ENCODE measurements around the gene TTLL7. TPM values are rescaled to one million over a fixed set of nuclear protein-coding genes. Genes with fewer than 3 reads are reported as not detected.
"Not testable (repeated sequence)": the region's sequence is repeated elsewhere in the genome, so short reads cannot be mapped to it uniquely, and the experiment has no call there.

Gene TTLL7
- total RNA-seq, 3 donors from 2014 or later = 6.7 to 15.1 (median 10.8) TPM

DNA sequence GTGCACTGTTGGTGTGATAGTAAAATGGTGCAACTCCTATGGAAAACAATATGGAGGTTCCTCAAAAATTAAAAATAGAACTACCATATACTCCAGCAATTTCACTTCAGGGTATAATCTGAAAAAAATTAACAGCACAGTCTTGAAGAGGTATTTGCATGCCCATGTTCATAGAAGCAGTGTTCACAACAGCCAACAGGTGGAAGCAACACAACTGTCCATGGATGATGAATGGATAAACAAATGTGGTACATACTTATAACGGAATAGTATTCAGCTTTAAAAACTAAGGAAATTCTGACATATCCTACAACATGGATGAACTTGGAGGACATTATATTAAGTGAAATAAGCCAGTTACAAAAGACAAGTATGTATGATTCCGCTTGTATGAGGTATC lies 8.2 kb downstream of the TTLL7 start:
- intact Hi-C loops (cut with DNase I; ENCODE audit: low total_unique reads) = no loop called here
- H3K36me3 ChIP-seq = no peaks in the 10 kb centered on the region
- H3K9me3 ChIP-seq = peaks cover 4 to 16% of the 10 kb centered on the region in 2 donors
- H3K4me3 ChIP-seq = no peak overlapping the region
- H3K27me3 ChIP-seq = no peaks in the 10 kb centered on the region
- no peak for DNase-seq (ENCODE audit: low spot score in 2 of 2)
- no peaks in the 10 kb centered on the region for H3K4me1 ChIP-seq
- H3K27ac ChIP-seq = no peak overlapping the region
- TF ChIP-seq POLR2A (IDR thresholded peaks at IDR 0.05) = no peak
- TF ChIP-seq, protein P1, sequence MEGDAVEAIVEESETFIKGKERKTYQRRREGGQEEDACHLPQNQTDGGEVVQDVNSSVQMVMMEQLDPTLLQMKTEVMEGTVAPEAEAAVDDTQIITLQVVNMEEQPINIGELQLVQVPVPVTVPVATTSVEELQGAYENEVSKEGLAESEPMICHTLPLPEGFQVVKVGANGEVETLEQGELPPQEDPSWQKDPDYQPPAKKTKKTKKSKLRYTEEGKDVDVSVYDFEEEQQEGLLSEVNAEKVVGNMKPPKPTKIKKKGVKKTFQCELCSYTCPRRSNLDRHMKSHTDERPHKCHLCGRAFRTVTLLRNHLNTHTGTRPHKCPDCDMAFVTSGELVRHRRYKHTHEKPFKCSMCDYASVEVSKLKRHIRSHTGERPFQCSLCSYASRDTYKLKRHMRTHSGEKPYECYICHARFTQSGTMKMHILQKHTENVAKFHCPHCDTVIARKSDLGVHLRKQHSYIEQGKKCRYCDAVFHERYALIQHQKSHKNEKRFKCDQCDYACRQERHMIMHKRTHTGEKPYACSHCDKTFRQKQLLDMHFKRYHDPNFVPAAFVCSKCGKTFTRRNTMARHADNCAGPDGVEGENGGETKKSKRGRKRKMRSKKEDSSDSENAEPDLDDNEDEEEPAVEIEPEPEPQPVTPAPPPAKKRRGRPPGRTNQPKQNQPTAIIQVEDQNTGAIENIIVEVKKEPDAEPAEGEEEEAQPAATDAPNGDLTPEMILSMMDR (IDR thresholded peaks at IDR 0.05) = no peak
- no peak for TF ChIP-seq POLR2AphosphoS5 (IDR thresholded peaks at IDR 0.05)

- intact Hi-C loops (cut with DNase I; ENCODE audit: low total_unique reads) = no loop called here
Observed at GRCh38 chr1:83985048-83985447, 13.9 kb downstream of the TTLL7 start.

GRCh38 chr1:83983918-83984317 lies 15.0 kb downstream of the TTLL7 start:
- intact Hi-C loops (cut with DNase I; ENCODE audit: low total_unique reads); H3K27ac ChIP-seq; H3K36me3 ChIP-seq: not testable (repeated sequence)

More at GRCh38 chr1:83985048-83985447, 13.9 kb downstream of the TTLL7 start:
- peaks cover 4 to 26% of the 10 kb centered on the region in 2 donors for H3K9me3 ChIP-seq
- no peak for TF ChIP-seq POLR2A (IDR thresholded peaks at IDR 0.05)
- TF ChIP-seq POLR2AphosphoS5 (IDR thresholded peaks at IDR 0.05) = no peak
- TF ChIP-seq, protein P1 (IDR thresholded peaks at IDR 0.05) = no peak
- H3K36me3 ChIP-seq = no peaks in the 10 kb centered on the region
- no peaks in the 10 kb centered on the region for H3K27me3 ChIP-seq
- H3K4me3 ChIP-seq = no peak overlapping the region
- no peak for DNase-seq (ENCODE audit: low spot score in 2 of 2)
- H3K4me1 ChIP-seq = no peaks in the 10 kb centered on the region
- H3K27ac ChIP-seq = no peak overlapping the region

DNA sequence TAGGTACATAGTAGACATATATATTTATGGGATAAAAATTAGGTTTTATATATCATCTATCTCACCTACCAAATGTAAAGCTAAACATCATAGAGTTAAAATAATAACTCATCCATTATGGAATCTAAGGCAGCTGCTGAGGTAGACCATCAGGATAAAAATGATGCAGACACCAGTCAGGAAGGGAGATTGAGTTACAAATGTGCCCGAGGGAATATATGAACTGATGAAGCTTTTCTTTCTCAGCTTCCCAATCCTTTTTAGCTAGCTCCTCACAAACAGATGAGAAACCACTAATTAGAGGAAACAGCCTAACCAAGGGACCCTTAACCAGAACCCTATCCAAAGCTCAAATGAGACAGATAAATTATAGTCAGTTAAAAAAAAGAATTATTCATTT lies 20.9 kb downstream of the TTLL7 start:
- Histone ChIP-seq H3K9me3 (peaks cover 0 to 2% of the 10 kb centered on the region in 2 donors), H3K4me3 (no peak overlapping the region), H3K36me3 (no peaks in the 10 kb centered on the region), H3K27me3 (no peaks in the 10 kb centered on the region), H3K4me1 (no peaks in the 10 kb centered on the region), H3K27ac (no peak overlapping the region)
- TF ChIP-seq POLR2AphosphoS5 (IDR thresholded peaks at IDR 0.05) = no peak
- TF ChIP-seq, protein P1 (IDR thresholded peaks at IDR 0.05) = no peak
- intact Hi-C loops (cut with DNase I; ENCODE audit: low total_unique reads) = no loop called here
- DNase-seq (ENCODE audit: low spot score in 2 of 2) = no peak

More at GRCh38 chr1:83983918-83984317, 15.0 kb downstream of the TTLL7 start:
- H3K27me3 ChIP-seq; H3K4me3 ChIP-seq; DNase-seq (ENCODE audit: low spot score in 2 of 2); H3K4me1 ChIP-seq: not testable (repeated sequence)
- peaks cover 4 to 26% of the 10 kb centered on the region in 2 donors for H3K9me3 ChIP-seq

DNA sequence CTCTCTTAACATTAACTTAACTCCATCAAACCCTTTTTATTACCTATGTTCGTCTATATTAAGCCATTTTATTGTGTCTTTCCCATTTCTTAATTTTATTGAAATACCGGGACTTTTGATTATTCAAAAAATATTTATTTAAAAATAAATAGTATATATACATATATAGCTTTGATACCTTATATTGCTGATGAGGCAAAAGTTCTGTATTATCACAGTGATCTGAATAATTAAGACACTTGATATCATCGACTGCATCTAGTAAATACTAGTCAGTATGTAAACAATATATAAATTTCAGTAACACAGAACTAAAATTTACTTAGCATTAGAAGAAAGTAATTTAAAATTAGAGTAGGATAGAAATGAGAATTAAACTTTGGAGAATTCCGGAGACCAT lies 22.0 kb downstream of the TTLL7 start:
- Histone ChIP-seq H3K27ac (no peak overlapping the region), H3K9me3 (no peaks in the 10 kb centered on the region), H3K36me3 (no peaks in the 10 kb centered on the region), H3K4me1 (no peaks in the 10 kb centered on the region), H3K27me3 (no peaks in the 10 kb centered on the region), H3K4me3 (no peak overlapping the region)
- no peak for TF ChIP-seq POLR2A (IDR thresholded peaks at IDR 0.05)
- TF ChIP-seq, protein P1 (IDR thresholded peaks at IDR 0.05) = no peak
- no peak for TF ChIP-seq POLR2AphosphoS5 (IDR thresholded peaks at IDR 0.05)
- intact Hi-C loops (cut with DNase I; ENCODE audit: low total_unique reads) = no loop called here
- no peak for DNase-seq (ENCODE audit: low spot score in 2 of 2)

DNA sequence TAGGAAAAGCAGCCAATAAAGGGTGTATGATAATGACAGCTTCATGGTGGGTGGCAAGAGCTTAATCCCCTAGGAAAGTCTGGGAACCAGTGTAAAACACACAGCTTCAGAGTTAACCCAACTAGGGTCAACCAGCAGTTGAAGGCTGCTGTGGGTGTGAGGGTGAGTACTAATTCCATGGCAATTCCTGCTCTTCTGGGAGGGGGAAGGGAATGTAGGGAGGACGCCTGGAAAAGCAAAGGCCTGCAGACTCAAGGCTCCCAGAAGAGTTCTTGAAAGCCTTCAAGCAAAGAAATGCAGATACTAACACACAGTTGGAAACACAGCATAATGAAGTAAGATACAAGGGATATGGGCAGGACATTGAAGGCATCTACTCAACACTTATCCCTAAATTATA lies 28.1 kb downstream of the TTLL7 start:
- Histone ChIP-seq H3K27ac (no peak overlapping the region), H3K9me3 (no peaks in the 10 kb centered on the region), H3K27me3 (no peaks in the 10 kb centered on the region), H3K4me1 (no peaks in the 10 kb centered on the region), H3K36me3 (no peaks in the 10 kb centered on the region), H3K4me3 (no peak overlapping the region)
- DNase-seq (ENCODE audit: low spot score in 2 of 2) = no peak
- TF ChIP-seq POLR2A (IDR thresholded peaks at IDR 0.05) = no peak
- TF ChIP-seq, protein P1 (IDR thresholded peaks at IDR 0.05) = no peak
- TF ChIP-seq POLR2AphosphoS5 (IDR thresholded peaks at IDR 0.05) = no peak
- intact Hi-C loops (cut with DNase I; ENCODE audit: low total_unique reads) = no loop called here
